ENCODE results near the gene SLC2A9.

DNA sequence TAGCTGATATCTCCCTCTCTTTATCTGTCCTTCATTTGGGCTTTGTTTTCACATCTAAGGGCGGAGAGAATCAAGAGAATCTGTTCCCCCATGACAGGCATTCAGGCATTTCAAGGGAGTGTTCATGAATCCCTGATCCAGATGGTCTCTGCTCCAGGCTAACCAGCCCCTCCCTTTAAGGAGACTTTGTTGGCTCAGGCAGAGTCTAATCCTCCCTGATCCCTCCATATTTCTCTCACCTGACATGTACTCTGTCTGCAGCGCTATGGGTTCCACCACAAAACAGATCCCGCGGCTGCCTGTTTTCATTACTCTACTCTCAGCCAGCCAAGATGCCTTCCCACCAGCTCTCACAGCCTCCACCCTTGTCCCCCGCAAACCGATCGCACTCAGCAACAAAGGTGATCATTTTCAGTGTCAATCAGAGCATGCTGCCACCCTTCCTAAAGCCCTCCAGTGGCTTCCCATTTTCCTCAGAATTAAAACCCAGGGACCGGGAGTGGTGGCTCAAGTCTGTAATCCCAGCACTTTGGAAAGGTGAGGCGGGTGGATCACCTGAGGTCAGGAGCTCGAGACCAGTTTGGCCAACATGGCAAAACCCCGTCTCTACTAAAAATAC lies 30.3 kb upstream of the SLC2A9 start:
- TF ChIP-seq, protein P1, sequence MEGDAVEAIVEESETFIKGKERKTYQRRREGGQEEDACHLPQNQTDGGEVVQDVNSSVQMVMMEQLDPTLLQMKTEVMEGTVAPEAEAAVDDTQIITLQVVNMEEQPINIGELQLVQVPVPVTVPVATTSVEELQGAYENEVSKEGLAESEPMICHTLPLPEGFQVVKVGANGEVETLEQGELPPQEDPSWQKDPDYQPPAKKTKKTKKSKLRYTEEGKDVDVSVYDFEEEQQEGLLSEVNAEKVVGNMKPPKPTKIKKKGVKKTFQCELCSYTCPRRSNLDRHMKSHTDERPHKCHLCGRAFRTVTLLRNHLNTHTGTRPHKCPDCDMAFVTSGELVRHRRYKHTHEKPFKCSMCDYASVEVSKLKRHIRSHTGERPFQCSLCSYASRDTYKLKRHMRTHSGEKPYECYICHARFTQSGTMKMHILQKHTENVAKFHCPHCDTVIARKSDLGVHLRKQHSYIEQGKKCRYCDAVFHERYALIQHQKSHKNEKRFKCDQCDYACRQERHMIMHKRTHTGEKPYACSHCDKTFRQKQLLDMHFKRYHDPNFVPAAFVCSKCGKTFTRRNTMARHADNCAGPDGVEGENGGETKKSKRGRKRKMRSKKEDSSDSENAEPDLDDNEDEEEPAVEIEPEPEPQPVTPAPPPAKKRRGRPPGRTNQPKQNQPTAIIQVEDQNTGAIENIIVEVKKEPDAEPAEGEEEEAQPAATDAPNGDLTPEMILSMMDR (conservative IDR thresholded peaks at IDR 0.05 in 1 of 2, IDR thresholded peaks at IDR 0.05 in 1 of 2; ENCODE audit: low read depth in 1 of 2, low read length in 2 of 2), result no peak
- no peak for TF ChIP-seq EZH2 (IDR thresholded peaks at IDR 0.05; ENCODE audit: low read length, missing control alignments)
